K562 (cell line): ENCODE results near the gene HOXB5. TPM values are rescaled to one million over a fixed set of nuclear protein-coding genes. Genes with fewer than 3 reads are reported as not detected.

Experiments
- BCL6 ChIP-seq: fragments of 250-450 bp; sonication (Bioruptor Pico); IDR thresholded peaks from 2 replicates; pipeline ENCODE4 v1.4.0; 2020
- CTBP1 ChIP-seq: fragments of 450-650 bp; IDR thresholded peaks from 2 replicates; pipeline ENCODE4 v1.6.1; 2016; ENCODE audit warnings: borderline replicate concordance
- HIVEP1 ChIP-seq: fragments of 250-450 bp; sonication (Bioruptor Pico); IDR thresholded peaks from 2 replicates; pipeline ENCODE4 v1.4.0; 2020; ENCODE audit warnings: mild to moderate bottlenecking
- KLF1 ChIP-seq: fragments of 450-650 bp; IDR thresholded peaks from 2 replicates; pipeline ENCODE4 v1.6.1; 2016; ENCODE audit warnings: missing genetic modification characterization, missing compliant biosample characterization
- RNF2 ChIP-seq: sonication (generic); IDR thresholded peaks from 2 replicates; pipeline ENCODE4 v1.6.1; 2016
- SREBF2 ChIP-seq: sonication (generic); formaldehyde crosslinking; IDR thresholded peaks from 2 replicates; pipeline ENCODE4 v1.4.0; 2020; ENCODE audit warnings: mild to moderate bottlenecking, missing genetic modification reagents
- SRF ChIP-seq, 2 experiments: fragments of 250-450, 450-650 bp in 1 of 2; sonication (Bioruptor Pico) in 1 of 2; sonication (generic) in 1 of 2; formaldehyde crosslinking; IDR thresholded peaks; 2 replicates each; pipeline versions ENCODE4 v1.5.0 to v1.5.1; 2020 to 2022; ENCODE audit warnings: mild to moderate bottlenecking in 1 of 2, missing genetic modification reagents in 1 of 2
- TCFL5 ChIP-seq: fragments of 250-450 bp; sonication (Bioruptor Pico); conservative IDR thresholded peaks from 2 replicates; pipeline ENCODE4 v1.6.1; 2021; ENCODE audit warnings: mild to moderate bottlenecking, moderate library complexity, matching md5 sums
- TSC22D4 ChIP-seq: fragments of 450-650 bp; IDR thresholded peaks from 2 replicates; pipeline ENCODE4 v1.6.1; 2016; ENCODE audit warnings: missing genetic modification characterization, missing biosample characterization, control low read depth
- ZMIZ1 ChIP-seq, 2 experiments: fragments of 150-350 bp in 1 of 2; IDR thresholded peaks; 2 replicates each; pipeline ENCODE4 v1.6.1; 2012 to 2016; ENCODE audit warnings: low read depth in 2 of 2, low read length in 2 of 2, mild to moderate bottlenecking in 1 of 2, moderate library complexity in 1 of 2
- ZNF41 ChIP-seq: fragments of 250-450 bp; sonication (Bioruptor Pico); conservative IDR thresholded peaks from 2 replicates; pipeline ENCODE4 v1.4.0; 2020; ENCODE audit warnings: mild to moderate bottlenecking
- ZNF830 ChIP-seq: fragments of 250-450 bp; sonication (Bioruptor Pico); IDR thresholded peaks from 2 replicates; pipeline ENCODE4 v1.5.0; 2021; ENCODE audit warnings: mild to moderate bottlenecking
- polyA plus RNA-seq, 8 experiments: library from polyadenylated mRNA; depleted of rRNA in 4 of 8; stranded (reverse) in 5 of 8; unstranded in 3 of 8; fragments of >200 nt; fragmentation: Nextera tagmentation in 2 of 8; fragmentation: Illumina TruSeq in 1 of 8; extraction: Ambion mirVana in 2 of 8; extraction: Trizol in 1 of 8; gene quantifications; 2 replicates each; pipeline versions ENCODE4 v1.2.1 to v1.2.3, GENCODE V29; 2011 to 2014; ENCODE audit warnings: inconsistent platforms in 1 of 8, missing spikeins in 1 of 8
- total RNA-seq, 7 experiments: library from RNA; depleted of rRNA in 6 of 7; stranded (reverse); fragments of >200 nt in 6 of 7; fragmentation: Illumina TruSeq in 2 of 7; extraction: Trizol in 2 of 7; gene quantifications; 2 replicates each; pipeline versions ENCODE4 v1.2.1 to v1.2.3, GENCODE V29; 2011 to 2021; ENCODE audit warnings: low replicate concordance in 1 of 7
- TF ChIP-seq, protein P1 (sequence below): fragments of 200-800 bp; sonication (Bioruptor generic); IDR thresholded peaks from 2 replicates; pipeline ENCODE4 v1.6.1; 2016; ENCODE audit warnings: missing genetic modification characterization, missing compliant biosample characterization
- TF ChIP-seq, protein P2 (sequence below): fragments of 450-650 bp; formaldehyde crosslinking; IDR thresholded peaks from 2 replicates; pipeline ENCODE4 v1.4.0; 2020; ENCODE audit warnings: mild to moderate bottlenecking, moderate library complexity
- TF ChIP-seq, protein P3 (sequence below): sonication (generic); formaldehyde crosslinking; IDR thresholded peaks from 2 replicates; pipeline ENCODE4 v1.8.1; 2023; ENCODE audit warnings: mild to moderate bottlenecking, missing genetic modification reagents

HOXB5 gene
- total and polyA plus RNA-seq, 9 of the 15 experiments (the other 6 are each of a cell fraction or from before 2014, with no cell fraction given): 0.24 to 2.7 (median 0.65) TPM

DNA sequence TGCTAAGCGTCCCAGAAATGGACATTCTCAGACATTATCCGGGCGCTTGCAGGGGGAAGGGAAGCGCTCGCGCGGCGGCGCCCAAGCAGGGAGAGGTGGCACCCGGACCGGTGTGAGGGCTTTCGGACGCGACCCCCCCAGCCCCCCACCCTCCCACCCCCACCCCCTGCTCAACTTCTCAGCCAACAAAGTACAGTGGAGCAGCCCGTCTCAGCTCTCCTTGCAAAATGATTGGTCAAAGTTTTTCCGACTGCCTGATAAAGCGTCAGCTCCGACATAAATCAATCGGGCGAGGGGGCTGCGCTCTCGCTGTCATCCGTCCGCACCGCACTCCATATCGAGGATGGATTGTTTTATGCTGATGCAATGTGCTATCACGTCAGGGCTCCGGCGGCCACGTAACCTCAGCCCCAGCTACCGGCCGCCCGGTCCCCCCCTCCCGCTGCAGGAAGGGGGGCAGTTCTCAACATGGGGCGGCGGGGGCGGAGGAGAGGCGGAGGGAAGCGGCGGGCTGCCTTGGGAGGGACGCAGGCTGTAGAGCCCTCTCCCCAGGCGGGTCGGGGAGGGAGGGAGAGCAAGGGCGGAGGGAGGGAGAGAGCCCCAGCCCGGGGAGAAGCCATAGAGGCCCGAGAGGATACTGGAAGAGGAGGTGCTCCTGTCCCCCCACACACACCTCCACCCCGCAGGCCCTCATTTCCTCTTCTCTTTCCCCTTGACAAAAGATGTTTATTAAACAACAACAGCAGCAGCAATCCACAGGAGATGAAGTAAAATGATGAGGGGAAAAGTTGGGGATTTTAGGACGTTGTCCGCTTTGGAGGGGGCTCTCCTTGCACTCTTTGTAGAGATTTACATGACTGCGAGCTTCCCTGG is 32.9 kb upstream of the HOXB5 start, which contains the start of gene HOXB9 (continued):
- TF ChIP-seq, protein P1, sequence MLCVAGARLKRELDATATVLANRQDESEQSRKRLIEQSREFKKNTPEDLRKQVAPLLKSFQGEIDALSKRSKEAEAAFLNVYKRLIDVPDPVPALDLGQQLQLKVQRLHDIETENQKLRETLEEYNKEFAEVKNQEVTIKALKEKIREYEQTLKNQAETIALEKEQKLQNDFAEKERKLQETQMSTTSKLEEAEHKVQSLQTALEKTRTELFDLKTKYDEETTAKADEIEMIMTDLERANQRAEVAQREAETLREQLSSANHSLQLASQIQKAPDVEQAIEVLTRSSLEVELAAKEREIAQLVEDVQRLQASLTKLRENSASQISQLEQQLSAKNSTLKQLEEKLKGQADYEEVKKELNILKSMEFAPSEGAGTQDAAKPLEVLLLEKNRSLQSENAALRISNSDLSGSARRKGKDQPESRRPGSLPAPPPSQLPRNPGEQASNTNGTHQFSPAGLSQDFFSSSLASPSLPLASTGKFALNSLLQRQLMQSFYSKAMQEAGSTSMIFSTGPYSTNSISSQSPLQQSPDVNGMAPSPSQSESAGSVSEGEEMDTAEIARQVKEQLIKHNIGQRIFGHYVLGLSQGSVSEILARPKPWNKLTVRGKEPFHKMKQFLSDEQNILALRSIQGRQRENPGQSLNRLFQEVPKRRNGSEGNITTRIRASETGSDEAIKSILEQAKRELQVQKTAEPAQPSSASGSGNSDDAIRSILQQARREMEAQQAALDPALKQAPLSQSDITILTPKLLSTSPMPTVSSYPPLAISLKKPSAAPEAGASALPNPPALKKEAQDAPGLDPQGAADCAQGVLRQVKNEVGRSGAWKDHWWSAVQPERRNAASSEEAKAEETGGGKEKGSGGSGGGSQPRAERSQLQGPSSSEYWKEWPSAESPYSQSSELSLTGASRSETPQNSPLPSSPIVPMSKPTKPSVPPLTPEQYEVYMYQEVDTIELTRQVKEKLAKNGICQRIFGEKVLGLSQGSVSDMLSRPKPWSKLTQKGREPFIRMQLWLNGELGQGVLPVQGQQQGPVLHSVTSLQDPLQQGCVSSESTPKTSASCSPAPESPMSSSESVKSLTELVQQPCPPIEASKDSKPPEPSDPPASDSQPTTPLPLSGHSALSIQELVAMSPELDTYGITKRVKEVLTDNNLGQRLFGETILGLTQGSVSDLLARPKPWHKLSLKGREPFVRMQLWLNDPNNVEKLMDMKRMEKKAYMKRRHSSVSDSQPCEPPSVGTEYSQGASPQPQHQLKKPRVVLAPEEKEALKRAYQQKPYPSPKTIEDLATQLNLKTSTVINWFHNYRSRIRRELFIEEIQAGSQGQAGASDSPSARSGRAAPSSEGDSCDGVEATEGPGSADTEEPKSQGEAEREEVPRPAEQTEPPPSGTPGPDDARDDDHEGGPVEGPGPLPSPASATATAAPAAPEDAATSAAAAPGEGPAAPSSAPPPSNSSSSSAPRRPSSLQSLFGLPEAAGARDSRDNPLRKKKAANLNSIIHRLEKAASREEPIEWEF: no peak; the same call in 1 of the 2 replicates
- no peak for TF ChIP-seq TSC22D4
- TF ChIP-seq BCL6: no peak
- TF ChIP-seq KLF1 (tag): no peak
- no peak for TF ChIP-seq ZNF41
- TF ChIP-seq, protein P2, sequence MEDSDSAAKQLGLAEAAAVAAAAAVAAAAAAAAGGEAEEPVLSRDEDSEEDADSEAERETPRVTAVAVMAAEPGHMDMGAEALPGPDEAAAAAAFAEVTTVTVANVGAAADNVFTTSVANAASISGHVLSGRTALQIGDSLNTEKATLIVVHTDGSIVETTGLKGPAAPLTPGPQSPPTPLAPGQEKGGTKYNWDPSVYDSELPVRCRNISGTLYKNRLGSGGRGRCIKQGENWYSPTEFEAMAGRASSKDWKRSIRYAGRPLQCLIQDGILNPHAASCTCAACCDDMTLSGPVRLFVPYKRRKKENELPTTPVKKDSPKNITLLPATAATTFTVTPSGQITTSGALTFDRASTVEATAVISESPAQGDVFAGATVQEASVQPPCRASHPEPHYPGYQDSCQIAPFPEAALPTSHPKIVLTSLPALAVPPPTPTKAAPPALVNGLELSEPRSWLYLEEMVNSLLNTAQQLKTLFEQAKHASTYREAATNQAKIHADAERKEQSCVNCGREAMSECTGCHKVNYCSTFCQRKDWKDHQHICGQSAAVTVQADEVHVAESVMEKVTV: no peak
- no peak for TF ChIP-seq SREBF2 (CRISPR knock-in tag)
- TF ChIP-seq ZNF830 (CRISPR knock-in tag): no peak
- TF ChIP-seq CTBP1: peak; percentile 71; the same call in 1 of the 2 replicates
- peak; percentile 97 for TF ChIP-seq RNF2
- TF ChIP-seq SRF (CRISPR knock-in tag; IDR thresholded peaks at IDR 0.05): peak in 1 of 2 experiments; percentile 86; a peak in 2 of 4 replicates
- TF ChIP-seq ZMIZ1 (IDR thresholded peaks at IDR 0.05; ENCODE audit: low read depth in 2 of 2, low read length in 2 of 2): peak in 1 of 2 experiments; percentile 36; a peak in 1 of 4 replicates
- TF ChIP-seq TCFL5 (CRISPR knock-in tag): no peak
- TF ChIP-seq, protein P3, sequence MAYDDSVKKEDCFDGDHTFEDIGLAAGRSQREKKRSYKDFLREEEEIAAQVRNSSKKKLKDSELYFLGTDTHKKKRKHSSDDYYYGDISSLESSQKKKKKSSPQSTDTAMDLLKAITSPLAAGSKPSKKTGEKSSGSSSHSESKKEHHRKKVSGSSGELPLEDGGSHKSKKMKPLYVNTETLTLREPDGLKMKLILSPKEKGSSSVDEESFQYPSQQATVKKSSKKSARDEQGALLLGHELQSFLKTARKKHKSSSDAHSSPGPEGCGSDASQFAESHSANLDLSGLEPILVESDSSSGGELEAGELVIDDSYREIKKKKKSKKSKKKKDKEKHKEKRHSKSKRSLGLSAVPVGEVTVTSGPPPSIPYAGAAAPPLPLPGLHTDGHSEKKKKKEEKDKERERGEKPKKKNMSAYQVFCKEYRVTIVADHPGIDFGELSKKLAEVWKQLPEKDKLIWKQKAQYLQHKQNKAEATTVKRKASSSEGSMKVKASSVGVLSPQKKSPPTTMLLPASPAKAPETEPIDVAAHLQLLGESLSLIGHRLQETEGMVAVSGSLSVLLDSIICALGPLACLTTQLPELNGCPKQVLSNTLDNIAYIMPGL: no peak
- TF ChIP-seq HIVEP1 (CRISPR knock-in tag): no peak
